Measurements from ENCODE around the gene SETD4.

SETD4 gene

GRCh38 chr21:36047139-36047538 lies 13.2 kb downstream of the SETD4 start:
- no peaks in the 10 kb centered on the region for H3K9me3 ChIP-seq (ENCODE audit: insufficient read depth, low read depth, low read length)
- H3K27me3 ChIP-seq (ENCODE audit: insufficient read depth, low read length, poor library complexity, severe bottlenecking), result no peaks in the 10 kb centered on the region
- TF ChIP-seq EZH2phosphoT487 (IDR thresholded peaks at IDR 0.05; ENCODE audit: borderline replicate concordance) (no peak), CTCF (conservative IDR thresholded peaks at IDR 0.05; ENCODE audit: low read length) (no peak)
- H3F3A ChIP-seq (ENCODE audit: low read depth), result no peaks in the 10 kb centered on the region
- H3K79me2 ChIP-seq (ENCODE audit: insufficient read depth, low read length), result no peaks in the 10 kb centered on the region
- H3K9me2 ChIP-seq (replicated peaks; ENCODE audit: low read depth, low read length), result no peaks in the 10 kb centered on the region
- peaks cover 55% of the 10 kb centered on the region; the same call in 1 of the 2 replicates for H3K36me3 ChIP-seq (ENCODE audit: insufficient read depth, low read length)
- H3K4me1 ChIP-seq (ENCODE audit: insufficient read depth, low read length, poor library complexity, severe bottlenecking), result no peaks in the 10 kb centered on the region
- no peak overlapping the region for H3K4me2 ChIP-seq (ENCODE audit: low read depth, low read length, poor library complexity, severe bottlenecking)
- no peak overlapping the region for H3K9ac ChIP-seq (ENCODE audit: low read depth, low read length, poor library complexity, severe bottlenecking)
- H2AFZ ChIP-seq (ENCODE audit: low read length), result no peak overlapping the region
- H4K20me1 ChIP-seq (ENCODE audit: insufficient read depth, low read length, poor library complexity, severe bottlenecking), result no peaks in the 10 kb centered on the region
- H3K4me3 ChIP-seq (ENCODE audit: low read length, poor library complexity, severe bottlenecking), result no peak overlapping the region

- H3K27me3 ChIP-seq (ENCODE audit: insufficient read depth, low read length, poor library complexity, severe bottlenecking), result no peaks in the 10 kb centered on the region
- no peak overlapping the region for H3K4me3 ChIP-seq (ENCODE audit: low read length, poor library complexity, severe bottlenecking)
- H3K79me2 ChIP-seq (ENCODE audit: insufficient read depth, low read length), result no peaks in the 10 kb centered on the region
- H3K4me1 ChIP-seq (ENCODE audit: insufficient read depth, low read length, poor library complexity, severe bottlenecking), result no peaks in the 10 kb centered on the region
- H2AFZ ChIP-seq (ENCODE audit: low read length), result no peak overlapping the region
- TF ChIP-seq CTCF (conservative IDR thresholded peaks at IDR 0.05; ENCODE audit: low read length) (no peak), EZH2phosphoT487 (IDR thresholded peaks at IDR 0.05; ENCODE audit: borderline replicate concordance) (no peak)
- H3F3A ChIP-seq (ENCODE audit: low read depth), result no peaks in the 10 kb centered on the region
- H4K20me1 ChIP-seq (ENCODE audit: insufficient read depth, low read length, poor library complexity, severe bottlenecking), result no peaks in the 10 kb centered on the region
- H3K36me3 ChIP-seq (ENCODE audit: insufficient read depth, low read length), result peaks cover 62% of the 10 kb centered on the region; the same call in 1 of the 2 replicates
- H3K9me2 ChIP-seq (replicated peaks; ENCODE audit: low read depth, low read length), result no peaks in the 10 kb centered on the region
- H3K4me2 ChIP-seq (ENCODE audit: low read depth, low read length, poor library complexity, severe bottlenecking), result no peak overlapping the region
- no peaks in the 10 kb centered on the region for H3K9me3 ChIP-seq (ENCODE audit: insufficient read depth, low read depth, low read length)
- no peak overlapping the region for H3K9ac ChIP-seq (ENCODE audit: low read depth, low read length, poor library complexity, severe bottlenecking)
These were observed 14.3 kb downstream of the SETD4 start for GRCh38 chr21:36045993-36046392.

- Histone ChIP-seq H3K4me3 (ENCODE audit: low read length, poor library complexity, severe bottlenecking) (no peak overlapping the region), H3K79me2 (ENCODE audit: insufficient read depth, low read length) (no peaks in the 10 kb centered on the region), H3K27me3 (ENCODE audit: insufficient read depth, low read length, poor library complexity, severe bottlenecking) (no peaks in the 10 kb centered on the region), H3K9me2 (replicated peaks; ENCODE audit: low read depth, low read length) (no peaks in the 10 kb centered on the region), H2AFZ (ENCODE audit: low read length) (no peak overlapping the region), H3K4me2 (ENCODE audit: low read depth, low read length, poor library complexity, severe bottlenecking) (no peak overlapping the region), H3F3A (ENCODE audit: low read depth) (no peaks in the 10 kb centered on the region), H3K36me3 (ENCODE audit: insufficient read depth, low read length) (peaks cover 51% of the 10 kb centered on the region; the same call in 1 of the 2 replicates), H4K20me1 (ENCODE audit: insufficient read depth, low read length, poor library complexity, severe bottlenecking) (no peaks in the 10 kb centered on the region), H3K4me1 (ENCODE audit: insufficient read depth, low read length, poor library complexity, severe bottlenecking) (no peaks in the 10 kb centered on the region), H3K9ac (ENCODE audit: low read depth, low read length, poor library complexity, severe bottlenecking) (no peak overlapping the region), H3K9me3 (ENCODE audit: insufficient read depth, low read depth, low read length) (no peaks in the 10 kb centered on the region)
- TF ChIP-seq CTCF (conservative IDR thresholded peaks at IDR 0.05; ENCODE audit: low read length) (no peak), EZH2phosphoT487 (IDR thresholded peaks at IDR 0.05; ENCODE audit: borderline replicate concordance) (no peak)
These were observed 16.3 kb downstream of the SETD4 start for GRCh38 chr21:36044056-36044455.
